Body of pancreas (tissue), 4 donors: ENCODE measurements around the gene PCNT. TPM values are rescaled to one million over a fixed set of nuclear protein-coding genes. Genes with fewer than 3 reads are reported as not detected.

Experiments used
- ATAC-seq: fragments of 150-250 bp; one replicate; pipeline ENCODE4 v1.9.1; 2016
- DNase-seq, 4 donors: peaks; one replicate each; pipeline ENCODE4 v3.0.0-alpha.2; 2019
- H3K27ac ChIP-seq, 4 donors: fragments of 200-600 bp; sonication (generic); 1 replicate in 3 of 4; 2 replicates in 1 of 4; pipeline versions ENCODE4 v1.5.1 to v1.6.1; 2016 to 2019; ENCODE audit warnings: mild to moderate bottlenecking in 1 of 4, mixed read lengths in 1 of 4, moderate library complexity in 1 of 4
- H3K27me3 ChIP-seq, 2 donors: fragments of 200-600 bp; sonication (generic); one replicate each; pipeline ENCODE4 v1.6.0; 2016; ENCODE audit warnings: mild to moderate bottlenecking in 1 of 2
- H3K36me3 ChIP-seq, 2 donors: fragments of 200-600 bp; sonication (generic); replicated peaks in 1 of 2; 2 replicates each; pipeline ENCODE4 v1.5.1; 2016; ENCODE audit warnings: low read depth in 2 of 2; ENCODE audit not compliant: insufficient read depth in 1 of 2
- H3K4me1 ChIP-seq: fragments of 200-600 bp; sonication (generic); one replicate; pipeline ENCODE4 v1.6.0; 2016
- H3K4me3 ChIP-seq, 2 donors: fragments of 200-600 bp; sonication (generic); 1 replicate in 1 of 2; 2 replicates in 1 of 2; pipeline ENCODE4 v1.5.1; 2016 to 2019
- H3K9me3 ChIP-seq, 3 donors: fragments of 200-600 bp; sonication (generic); 1 replicate in 2 of 3; 2 replicates in 1 of 3; pipeline ENCODE4 v1.5.1; 2016
- CTCF ChIP-seq, 7 experiments: fragments of 450-650 bp in 4 of 7; fragments of 200-600 bp in 3 of 7; sonication (generic) in 3 of 7; IDR thresholded peaks; one replicate each; pipeline ENCODE4 v1.5.1; 2016 to 2019; ENCODE audit warnings: antibody characterized with exemption in 7 of 7
- POLR2A ChIP-seq, 3 donors: fragments of 450-650 bp; IDR thresholded peaks; one replicate each; pipeline ENCODE4 v1.6.1; 2016; ENCODE audit warnings: antibody characterized with exemption in 3 of 3, mild to moderate bottlenecking in 2 of 3
- WGBS, 2 donors: methylation state at CpG; one replicate each; pipeline ENCODE4 v1.1.5; 2017; 5-methylcytosine and 5-hydroxymethylcytosine counted together
- intact Hi-C: fragments of 100-400 bp; cut with DNase I; formaldehyde crosslinking; loops from one replicate; pipeline ENCODE4 v1.15.1; 2023
- total RNA-seq, 2 donors: library from RNA; depleted of rRNA; stranded (reverse); fragments of >200 nt; gene quantifications; one replicate each; pipeline ENCODE4 v1.1.0, GENCODE V29; 2016

The PCNT gene
- total RNA-seq, 2 donors from 2014 or later: 11.9 to 28.0 TPM

GRCh38 chr21:46318464-46318845 is 5.5 kb upstream of the PCNT start:
- TF ChIP-seq POLR2A (IDR thresholded peaks at IDR 0.05): no peak
- TF ChIP-seq CTCF (IDR thresholded peaks at IDR 0.05): no peak
- Histone ChIP-seq H3K4me3 (no peak overlapping the region), H3K4me1 (peaks cover 14% of the 10 kb centered on the region), H3K27me3 (no peaks in the 10 kb centered on the region), H3K36me3 (no peaks in the 10 kb centered on the region), H3K27ac (no peak overlapping the region), H3K9me3 (no peaks in the 10 kb centered on the region)
- intact Hi-C loops: no loop called here
- DNase-seq: no peak
- WGBS, 2 donors: 43 to 77% methylated on average over 1 to 4 of the region's 4 CpGs
- no peak for ATAC-seq

GRCh38 chr21:46319186-46319585 is 4.8 kb upstream of the PCNT start:
- no peaks in the 10 kb centered on the region for H3K36me3 ChIP-seq
- DNase-seq (no peak), ATAC-seq (no peak)
- H3K4me1 ChIP-seq: peaks cover 14% of the 10 kb centered on the region
- intact Hi-C loops: no loop called here
- TF ChIP-seq POLR2A (IDR thresholded peaks at IDR 0.05) (no peak), CTCF (IDR thresholded peaks at IDR 0.05) (no peak)
- H3K9me3 ChIP-seq: no peaks in the 10 kb centered on the region
- WGBS, 2 donors: 91% methylated on average over 5 to 7 of the region's 7 CpGs
- no peak overlapping the region for H3K27ac ChIP-seq
- H3K27me3 ChIP-seq: no peaks in the 10 kb centered on the region
- H3K4me3 ChIP-seq: no peak overlapping the region

GRCh38 chr21:46320331-46320801 is 3.6 kb upstream of the PCNT start:
- Histone ChIP-seq H3K4me1 (peaks cover 17% of the 10 kb centered on the region), H3K27ac (no peak overlapping the region), H3K36me3 (no peaks in the 10 kb centered on the region), H3K27me3 (no peaks in the 10 kb centered on the region), H3K4me3 (no peak overlapping the region), H3K9me3 (no peaks in the 10 kb centered on the region)
- WGBS, 2 donors: 62 to 78% methylated on average over 4 of the region's 4 CpGs
- DNase-seq: no peak
- ATAC-seq: no peak
- TF ChIP-seq CTCF (IDR thresholded peaks at IDR 0.05): no peak
- intact Hi-C loops: no loop called here

GRCh38 chr21:46322351-46323226 is 1.4 kb upstream of the PCNT start:
- Histone ChIP-seq H3K9me3 (no peaks in the 10 kb centered on the region), H3K27ac (no peak overlapping the region), H3K36me3 (no peaks in the 10 kb centered on the region), H3K27me3 (no peaks in the 10 kb centered on the region), H3K4me1 (peaks cover 25% of the 10 kb centered on the region), H3K4me3 (peak overlapping the region in 1 of 2 donors; percentile 64)
- no peak for DNase-seq
- intact Hi-C loops: no loop called here
- 5 to 13% methylated on average over 33 to 49 of the region's 50 CpGs for WGBS, 2 donors
- ATAC-seq: no peak
- TF ChIP-seq CTCF (IDR thresholded peaks at IDR 0.05): no peak
- no peak for TF ChIP-seq POLR2A (IDR thresholded peaks at IDR 0.05)
